Stomach (tissue), 4 donors: ENCODE results near the gene POR.

Source experiments
- EP300 ChIP-seq: sonication (generic); formaldehyde crosslinking; IDR thresholded peaks from one replicate; pipeline ENCODE4 v1.6.1; 2017; ENCODE audit warnings: antibody characterized with exemption
- POLR2A ChIP-seq, 4 donors: fragments of 450-650 bp; IDR thresholded peaks; one replicate each; pipeline ENCODE4 v1.6.1; 2016; ENCODE audit warnings: antibody characterized with exemption in 4 of 4, control low read depth in 2 of 4, mild to moderate bottlenecking in 1 of 4, moderate library complexity in 1 of 4
- POLR2AphosphoS5 ChIP-seq, 3 donors: sonication (generic); formaldehyde crosslinking; IDR thresholded peaks; one replicate each; pipeline ENCODE4 v1.6.1; 2016; ENCODE audit warnings: antibody characterized with exemption in 3 of 3
- TF ChIP-seq, protein P1 (sequence below), 7 experiments: fragments of 450-650 bp in 4 of 7; fragments of 200-600 bp in 3 of 7; sonication (generic) in 3 of 7; IDR thresholded peaks; one replicate each; pipeline ENCODE4 v1.5.1; 2016 to 2019; ENCODE audit warnings: antibody characterized with exemption in 7 of 7, control low read depth in 2 of 7, mild to moderate bottlenecking in 1 of 7

DNA sequence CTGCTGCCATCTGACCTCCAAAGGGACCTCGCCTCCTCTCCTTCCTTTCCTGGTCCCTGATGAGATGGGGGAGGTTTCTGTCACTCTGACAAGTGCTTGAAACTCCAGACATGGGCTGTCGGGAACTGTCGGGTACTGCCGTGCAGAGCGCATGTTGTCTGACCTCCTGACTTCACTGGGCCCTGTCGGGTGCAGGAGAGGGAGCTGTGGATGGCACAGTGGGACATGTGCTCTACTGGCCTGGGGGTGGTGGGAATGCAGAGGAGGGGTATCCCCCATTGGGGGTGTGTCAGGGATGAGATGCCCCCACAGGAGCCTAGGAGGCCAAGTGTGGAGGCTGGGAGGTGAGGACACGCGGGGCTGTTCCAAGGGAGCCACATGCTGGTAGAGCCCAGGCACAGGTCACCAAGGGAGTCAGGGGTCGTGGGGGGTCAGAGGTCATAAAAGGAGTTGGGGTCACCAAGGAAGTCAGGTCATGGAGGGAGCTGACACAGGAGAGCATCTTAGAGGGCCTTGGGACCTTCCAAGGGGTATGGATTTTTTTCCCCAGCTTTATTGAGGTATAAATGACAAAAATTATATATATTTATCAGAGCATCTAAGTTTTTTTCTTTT is 48.5 kb downstream of the POR start:
- TF ChIP-seq, protein P1, sequence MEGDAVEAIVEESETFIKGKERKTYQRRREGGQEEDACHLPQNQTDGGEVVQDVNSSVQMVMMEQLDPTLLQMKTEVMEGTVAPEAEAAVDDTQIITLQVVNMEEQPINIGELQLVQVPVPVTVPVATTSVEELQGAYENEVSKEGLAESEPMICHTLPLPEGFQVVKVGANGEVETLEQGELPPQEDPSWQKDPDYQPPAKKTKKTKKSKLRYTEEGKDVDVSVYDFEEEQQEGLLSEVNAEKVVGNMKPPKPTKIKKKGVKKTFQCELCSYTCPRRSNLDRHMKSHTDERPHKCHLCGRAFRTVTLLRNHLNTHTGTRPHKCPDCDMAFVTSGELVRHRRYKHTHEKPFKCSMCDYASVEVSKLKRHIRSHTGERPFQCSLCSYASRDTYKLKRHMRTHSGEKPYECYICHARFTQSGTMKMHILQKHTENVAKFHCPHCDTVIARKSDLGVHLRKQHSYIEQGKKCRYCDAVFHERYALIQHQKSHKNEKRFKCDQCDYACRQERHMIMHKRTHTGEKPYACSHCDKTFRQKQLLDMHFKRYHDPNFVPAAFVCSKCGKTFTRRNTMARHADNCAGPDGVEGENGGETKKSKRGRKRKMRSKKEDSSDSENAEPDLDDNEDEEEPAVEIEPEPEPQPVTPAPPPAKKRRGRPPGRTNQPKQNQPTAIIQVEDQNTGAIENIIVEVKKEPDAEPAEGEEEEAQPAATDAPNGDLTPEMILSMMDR (IDR thresholded peaks at IDR 0.05), result no peak
- TF ChIP-seq POLR2A (IDR thresholded peaks at IDR 0.05) (no peak), EP300 (no peak), POLR2AphosphoS5 (IDR thresholded peaks at IDR 0.05) (no peak)
